Panc1 (cell line): ENCODE data around the gene ITGA4. TPM values are rescaled to one million over a fixed set of nuclear protein-coding genes. Genes with fewer than 3 reads are reported as not detected.

Source experiments
- ATAC-seq: fragments of 200-7000 bp; cut with Tn5 transposase; 2 replicates; pipeline ENCODE4 v1.9.1; 2020; ENCODE audit warnings: mild to moderate bottlenecking, moderate library complexity
- BruUV-seq: library from RNA; stranded (reverse); fragments of 400-500 nt; replicated peaks from 2 replicates; lab custom pipeline; 2021; lab: Mats Ljungman, UMichigan
- CTCF ChIA-PET: fragments of 300-600 bp; sonication (Branson Sonifier 250); formaldehyde crosslinking; loops from one replicate; lab custom pipeline; 2022; ENCODE audit warnings: antibody characterized with exemption; lab: Charles Lee
- POLR2A ChIA-PET: fragments of 300-600 bp; sonication (Branson Sonifier 250); formaldehyde crosslinking; loops from one replicate; lab custom pipeline; 2022; ENCODE audit warnings: antibody characterized with exemption; lab: Charles Lee
- DNase-seq: peaks from one replicate; pipeline ENCODE4 v3.0.0-alpha.2; 2010; ENCODE audit warnings: low read depth, low spot score
- H3K27ac ChIP-seq: 2 replicates; pipeline ENCODE4 v1.5.1; 2011; ENCODE audit warnings: mild to moderate bottlenecking, low read length, inconsistent platforms
- H3K27me3 ChIP-seq: fragments of 200-500 bp; sonication (Bioruptor generic); 2 replicates; pipeline ENCODE4 v1.6.0; 2014; ENCODE audit warnings: low read length, inconsistent platforms; ENCODE audit not compliant: control insufficient read depth, insufficient read depth
- H3K36me3 ChIP-seq: fragments of 200-500 bp; sonication (Bioruptor generic); 2 replicates; pipeline ENCODE4 v1.5.1; 2014; ENCODE audit warnings: inconsistent platforms, mild to moderate bottlenecking, low read length, moderate library complexity; ENCODE audit not compliant: control insufficient read depth, insufficient read depth
- H3K4me1 ChIP-seq: 2 replicates; pipeline ENCODE4 v1.5.1; 2011; ENCODE audit warnings: inconsistent platforms, mild to moderate bottlenecking, low read length, moderate library complexity; ENCODE audit not compliant: control insufficient read depth, insufficient read depth
- H3K4me3 ChIP-seq, 2 experiments: 2 replicates each; pipeline ENCODE4 v1.5.1; 2011 to 2012; ENCODE audit warnings: low read depth in 2 of 2, low read length in 2 of 2, mild to moderate bottlenecking in 2 of 2, inconsistent platforms in 1 of 2, moderate library complexity in 1 of 2
- H3K9me3 ChIP-seq: fragments of 200-500 bp; sonication (Bioruptor generic); 2 replicates; pipeline ENCODE4 v1.5.1; 2014; ENCODE audit warnings: low read depth, mild to moderate bottlenecking, inconsistent platforms, low read length, moderate library complexity; ENCODE audit not compliant: control insufficient read depth, insufficient read depth
- CTCF ChIP-seq: fragments of 450-650 bp; IDR thresholded peaks from 2 replicates; pipeline ENCODE4 v1.5.1; 2017; ENCODE audit warnings: mild to moderate bottlenecking
- POLR2AphosphoS5 ChIP-seq: IDR thresholded peaks from 2 replicates; pipeline ENCODE4 v1.6.1; 2012; ENCODE audit warnings: mild to moderate bottlenecking, low read depth, low read length, moderate library complexity
- REST ChIP-seq, 2 experiments: IDR thresholded peaks; 2 replicates each; pipeline ENCODE4 v1.6.1; 2011 to 2012; ENCODE audit warnings: low read depth in 2 of 2, control low read depth in 1 of 2, low read length in 1 of 2, mild to moderate bottlenecking in 1 of 2, moderate library complexity in 1 of 2; ENCODE audit not compliant: insufficient read depth in 1 of 2
- SIN3A ChIP-seq: IDR thresholded peaks from 2 replicates; pipeline ENCODE4 v1.6.1; 2012; ENCODE audit warnings: low read depth, mild to moderate bottlenecking, low read length, moderate library complexity, borderline replicate concordance; ENCODE audit not compliant: insufficient read depth
- TCF7L2 ChIP-seq: IDR thresholded peaks from 2 replicates; pipeline ENCODE4 v1.6.1; 2011; ENCODE audit warnings: mild to moderate bottlenecking, low read depth, low read length, inconsistent platforms
- in situ Hi-C: cut with HindIII; loops from 2 replicates; pipeline ENCODE4 v1.10.0; 2016; ENCODE audit warnings: low sequenced_read_pairs, low pct_unique_long_range_greater_than_20kb
- intact Hi-C: fragments of 100-400 bp; cut with micrococcal nuclease; formaldehyde crosslinking; loops from one replicate; pipeline ENCODE4 v1.10.0; 2022; ENCODE audit not compliant: unreplicated experiment
- total RNA-seq: library from RNA; stranded (reverse); gene quantifications from one replicate; pipeline ENCODE4 v1.2.1, GENCODE V29; 2021; ENCODE audit not compliant: unreplicated experiment

ITGA4 gene
- total RNA-seq, 1 experiment from 2014 or later: 0.36 TPM

DNA sequence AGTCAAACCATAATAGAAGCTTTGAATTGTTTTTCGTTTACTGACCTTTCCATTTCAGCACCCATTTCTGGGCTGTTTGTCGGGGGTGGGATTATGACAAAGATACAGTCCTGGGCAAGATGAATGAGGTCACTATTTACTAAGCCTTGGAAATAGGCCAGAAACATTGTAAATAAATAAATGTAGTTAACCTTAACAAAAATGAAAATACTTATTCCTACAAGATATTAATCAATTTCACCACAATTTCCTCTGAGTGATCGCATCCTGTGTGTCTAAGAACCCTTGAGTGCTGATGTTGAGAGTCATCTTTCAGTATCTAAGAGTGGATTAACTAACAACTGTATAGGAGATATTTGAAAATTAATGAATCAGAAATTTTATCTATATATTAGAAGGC, 14.0 kb downstream of the ITGA4 start:
- Histone ChIP-seq H3K9me3 (no peaks in the 10 kb centered on the region), H3K4me1 (no peaks in the 10 kb centered on the region), H3K27me3 (no peaks in the 10 kb centered on the region), H3K4me3 (no peak overlapping the region), H3K36me3 (no peaks in the 10 kb centered on the region; the same call in 1 of the 2 replicates), H3K27ac (no peak overlapping the region)
- CTCF ChIA-PET: no interaction called here
- ATAC-seq: no peak
- intact Hi-C loops: no loop called here
- TF ChIP-seq TCF7L2 (no peak), REST (IDR thresholded peaks at IDR 0.05; ENCODE audit: insufficient read depth in 1 of 2, low read depth in 2 of 2, low read length in 1 of 2) (no peak)
- in situ Hi-C loops: no loop called here
- POLR2A ChIA-PET: no interaction called here
- BruUV-seq: no TSS peak
- no peak for DNase-seq

DNA sequence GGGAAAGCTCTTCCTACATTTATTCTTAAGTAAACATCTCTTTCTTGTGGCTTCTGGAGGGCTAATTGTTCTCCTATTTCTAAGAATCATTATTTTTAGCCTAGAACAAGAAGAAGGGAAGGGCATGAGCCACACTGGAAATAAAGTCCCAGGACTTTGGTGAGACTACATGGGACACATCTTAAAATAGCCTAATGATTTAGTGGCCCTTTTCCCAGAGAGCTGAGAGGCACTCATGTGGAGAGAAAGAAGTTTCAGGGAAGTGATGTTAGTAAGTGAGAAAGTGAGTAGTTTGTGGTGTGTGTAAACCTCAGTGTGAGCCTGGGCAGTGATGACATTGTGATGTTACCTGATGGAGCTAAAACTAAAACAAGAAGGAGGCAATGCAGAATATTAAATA, 14.6 kb downstream of the ITGA4 start:
- in situ Hi-C loops: no loop called here
- no peak for DNase-seq
- CTCF ChIA-PET: no interaction called here
- no peak for TF ChIP-seq REST (IDR thresholded peaks at IDR 0.05; ENCODE audit: insufficient read depth in 1 of 2, low read depth in 2 of 2, low read length in 1 of 2)
- no peak for TF ChIP-seq SIN3A
- no peak for TF ChIP-seq CTCF
- TF ChIP-seq POLR2AphosphoS5: no peak
- no peaks in the 10 kb centered on the region for H3K4me1 ChIP-seq
- H3K27ac ChIP-seq: no peak overlapping the region
- no peak for ATAC-seq
- H3K27me3 ChIP-seq: no peaks in the 10 kb centered on the region
- no peaks in the 10 kb centered on the region; the same call in 1 of the 2 replicates for H3K36me3 ChIP-seq
- no peak overlapping the region for H3K4me3 ChIP-seq
- H3K9me3 ChIP-seq: no peaks in the 10 kb centered on the region
- POLR2A ChIA-PET: no interaction called here
- intact Hi-C loops: no loop called here
- BruUV-seq: no TSS peak
